ENCODE data around the gene CLSTN2. TPM values are rescaled to one million over a fixed set of nuclear protein-coding genes. Genes with fewer than 3 reads are reported as not detected.

The CLSTN2 gene
- total and polyA plus RNA-seq, 2 donors from 2014 or later = 2.0 to 12.0 TPM

- intact Hi-C loops (cut with DNase I) = no loop called here
- no peak overlapping the region for H3K27ac ChIP-seq (ENCODE audit: low read depth in 2 of 2, low read length in 2 of 2)
- peak; percentile 72 for TF ChIP-seq CTCF (IDR thresholded peaks at IDR 0.05; ENCODE audit: borderline replicate concordance, extremely low read depth, insufficient read depth)
- peak in 4 of 5 donors; percentile 46 to 73 (median 56) for DNase-seq
- FAIRE-seq = peak; percentile 85
- H3K27me3 ChIP-seq (ENCODE audit: control insufficient read depth, insufficient read depth, low read length) = no peaks in the 10 kb centered on the region
- peaks cover 0 to 13% (median 3%) of the 10 kb centered on the region in 3 donors for H3K4me1 ChIP-seq (ENCODE audit: control insufficient read depth in 2 of 3, insufficient read depth in 2 of 3, low read depth in 1 of 3, low read length in 3 of 3)
- no peaks in the 10 kb centered on the region for H3K36me3 ChIP-seq (ENCODE audit: control insufficient read depth in 2 of 3, insufficient read depth in 3 of 3, low read length in 3 of 3)
- no peak overlapping the region for H3K4me3 ChIP-seq (ENCODE audit: low read length in 3 of 3)
- no peaks in the 10 kb centered on the region for H3K9me3 ChIP-seq (ENCODE audit: control insufficient read depth in 2 of 3, insufficient read depth in 1 of 3, low read length in 3 of 3)
- H3K9ac ChIP-seq (ENCODE audit: low read length in 3 of 3) = no peak overlapping the region
These were observed 2.8 kb downstream of the CLSTN2 start for GRCh38 chr3:139937674-139938279.

- H3K4me3 ChIP-seq (ENCODE audit: low read length in 3 of 3) = no peak overlapping the region
- H3K9me3 ChIP-seq (ENCODE audit: control insufficient read depth in 2 of 3, insufficient read depth in 1 of 3, low read length in 3 of 3) = no peaks in the 10 kb centered on the region
- H3K4me1 ChIP-seq (ENCODE audit: control insufficient read depth in 2 of 3, insufficient read depth in 2 of 3, low read depth in 1 of 3, low read length in 3 of 3) = peaks cover 0 to 13% (median 3%) of the 10 kb centered on the region in 3 donors
- no peak for FAIRE-seq
- H3K36me3 ChIP-seq (ENCODE audit: control insufficient read depth in 2 of 3, insufficient read depth in 3 of 3, low read length in 3 of 3) = no peaks in the 10 kb centered on the region
- H3K9ac ChIP-seq (ENCODE audit: low read length in 3 of 3) = no peak overlapping the region
- no peak for TF ChIP-seq CTCF (IDR thresholded peaks at IDR 0.05; ENCODE audit: borderline replicate concordance, extremely low read depth, insufficient read depth)
- DNase-seq = no peak
- intact Hi-C loops (cut with DNase I) = no loop called here
- no peak overlapping the region for H3K27ac ChIP-seq (ENCODE audit: low read depth in 2 of 2, low read length in 2 of 2)
- no peaks in the 10 kb centered on the region for H3K27me3 ChIP-seq (ENCODE audit: control insufficient read depth, insufficient read depth, low read length)
These were observed 4.8 kb downstream of the CLSTN2 start for GRCh38 chr3:139939681-139940190.

GRCh38 chr3:139940622-139941021 lies 5.6 kb downstream of the CLSTN2 start:
- Histone ChIP-seq H3K4me1 (ENCODE audit: control insufficient read depth in 2 of 3, insufficient read depth in 2 of 3, low read depth in 1 of 3, low read length in 3 of 3) (peaks cover 0 to 7% (median 3%) of the 10 kb centered on the region in 3 donors), H3K36me3 (ENCODE audit: control insufficient read depth in 2 of 3, insufficient read depth in 3 of 3, low read length in 3 of 3) (no peaks in the 10 kb centered on the region), H3K9me3 (ENCODE audit: control insufficient read depth in 2 of 3, insufficient read depth in 1 of 3, low read length in 3 of 3) (no peaks in the 10 kb centered on the region), H3K9ac (ENCODE audit: low read length in 3 of 3) (no peak overlapping the region), H3K4me3 (ENCODE audit: low read length in 3 of 3) (no peak overlapping the region), H3K27ac (ENCODE audit: low read depth in 2 of 2, low read length in 2 of 2) (no peak overlapping the region), H3K27me3 (ENCODE audit: control insufficient read depth, insufficient read depth, low read length) (no peaks in the 10 kb centered on the region)
- intact Hi-C loops (cut with DNase I) = no loop called here
- FAIRE-seq (no peak), DNase-seq (peak in 2 of 5 donors; percentile 34 to 41)
- no peak for TF ChIP-seq CTCF (IDR thresholded peaks at IDR 0.05; ENCODE audit: borderline replicate concordance, extremely low read depth, insufficient read depth)

All from kidney (tissue), 14 donors.